Uterus (tissue), 2 donors: ENCODE measurements around the gene KRT71.

ENCODE experiments used
- CTCF ChIP-seq, 4 experiments: fragments of 200-600 bp in 2 of 4; fragments of 450-650 bp in 2 of 4; sonication (generic) in 2 of 4; IDR thresholded peaks; one replicate each; pipeline ENCODE4 v1.5.1; 2016 to 2019; ENCODE audit warnings: antibody characterized with exemption in 4 of 4, mild to moderate bottlenecking in 2 of 4, moderate library complexity in 1 of 4
- POLR2A ChIP-seq, 2 donors: fragments of 450-650 bp; IDR thresholded peaks; one replicate each; pipeline ENCODE4 v1.6.1; 2016; ENCODE audit warnings: antibody characterized with exemption in 2 of 2, mild to moderate bottlenecking in 1 of 2, moderate library complexity in 1 of 2

DNA sequence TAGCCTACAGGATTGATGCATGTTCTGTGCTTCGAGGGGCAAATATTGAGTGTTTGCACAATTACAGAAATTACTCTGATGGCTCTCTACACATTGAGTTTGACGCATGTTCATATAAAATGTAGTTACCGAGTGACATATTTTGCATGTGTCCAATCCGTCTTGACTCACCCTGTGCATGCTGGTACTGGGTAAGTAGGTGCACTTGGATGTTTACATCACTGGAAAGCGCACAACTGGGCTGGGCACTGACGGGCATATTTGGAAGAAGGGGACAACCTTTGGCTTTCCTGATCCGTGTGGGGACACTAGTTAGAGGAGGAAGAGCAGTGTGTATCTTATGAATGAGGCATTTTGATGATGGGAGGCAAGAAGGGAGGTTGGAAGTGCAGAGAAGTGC lies 55.0 kb downstream of the KRT71 start:
- TF ChIP-seq CTCF (IDR thresholded peaks at IDR 0.05) (no peak), POLR2A (IDR thresholded peaks at IDR 0.05) (no peak)
